VCaP (cell line): ENCODE measurements around the gene GNAI1.

Source experiments
- H3K27ac ChIP-seq: fragments of 450-650 bp; 2 replicates; pipeline ENCODE4 v1.5.1; 2017
- TF ChIP-seq, protein P1 (sequence below): fragments of 450-650 bp; conservative IDR thresholded peaks from 2 replicates; pipeline ENCODE4 v1.5.1; 2017; ENCODE audit warnings: mild to moderate bottlenecking, moderate library complexity

GNAI1 gene

DNA sequence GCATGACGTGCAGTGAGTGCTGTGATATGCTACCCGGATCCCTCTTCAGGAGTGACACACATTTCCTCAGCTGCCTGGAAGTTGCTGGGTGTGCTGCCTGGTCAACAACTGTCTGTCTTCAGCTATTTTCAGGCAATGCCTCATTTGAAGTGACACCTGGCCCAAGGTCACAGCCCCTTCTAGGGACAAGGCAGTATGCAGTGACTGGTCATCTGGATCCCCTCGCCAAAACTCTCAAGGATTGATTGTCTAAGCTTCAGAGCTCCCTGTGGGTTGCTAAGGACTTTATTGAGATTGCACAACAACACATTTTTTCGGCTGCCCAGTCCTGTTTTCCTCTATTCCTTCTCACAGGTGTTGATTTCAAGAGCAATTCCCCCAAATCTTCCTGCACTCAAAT is 108.8 kb downstream of the GNAI1 start:
- TF ChIP-seq, protein P1, sequence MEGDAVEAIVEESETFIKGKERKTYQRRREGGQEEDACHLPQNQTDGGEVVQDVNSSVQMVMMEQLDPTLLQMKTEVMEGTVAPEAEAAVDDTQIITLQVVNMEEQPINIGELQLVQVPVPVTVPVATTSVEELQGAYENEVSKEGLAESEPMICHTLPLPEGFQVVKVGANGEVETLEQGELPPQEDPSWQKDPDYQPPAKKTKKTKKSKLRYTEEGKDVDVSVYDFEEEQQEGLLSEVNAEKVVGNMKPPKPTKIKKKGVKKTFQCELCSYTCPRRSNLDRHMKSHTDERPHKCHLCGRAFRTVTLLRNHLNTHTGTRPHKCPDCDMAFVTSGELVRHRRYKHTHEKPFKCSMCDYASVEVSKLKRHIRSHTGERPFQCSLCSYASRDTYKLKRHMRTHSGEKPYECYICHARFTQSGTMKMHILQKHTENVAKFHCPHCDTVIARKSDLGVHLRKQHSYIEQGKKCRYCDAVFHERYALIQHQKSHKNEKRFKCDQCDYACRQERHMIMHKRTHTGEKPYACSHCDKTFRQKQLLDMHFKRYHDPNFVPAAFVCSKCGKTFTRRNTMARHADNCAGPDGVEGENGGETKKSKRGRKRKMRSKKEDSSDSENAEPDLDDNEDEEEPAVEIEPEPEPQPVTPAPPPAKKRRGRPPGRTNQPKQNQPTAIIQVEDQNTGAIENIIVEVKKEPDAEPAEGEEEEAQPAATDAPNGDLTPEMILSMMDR: no peak
- H3K27ac ChIP-seq: no peak overlapping the region

DNA sequence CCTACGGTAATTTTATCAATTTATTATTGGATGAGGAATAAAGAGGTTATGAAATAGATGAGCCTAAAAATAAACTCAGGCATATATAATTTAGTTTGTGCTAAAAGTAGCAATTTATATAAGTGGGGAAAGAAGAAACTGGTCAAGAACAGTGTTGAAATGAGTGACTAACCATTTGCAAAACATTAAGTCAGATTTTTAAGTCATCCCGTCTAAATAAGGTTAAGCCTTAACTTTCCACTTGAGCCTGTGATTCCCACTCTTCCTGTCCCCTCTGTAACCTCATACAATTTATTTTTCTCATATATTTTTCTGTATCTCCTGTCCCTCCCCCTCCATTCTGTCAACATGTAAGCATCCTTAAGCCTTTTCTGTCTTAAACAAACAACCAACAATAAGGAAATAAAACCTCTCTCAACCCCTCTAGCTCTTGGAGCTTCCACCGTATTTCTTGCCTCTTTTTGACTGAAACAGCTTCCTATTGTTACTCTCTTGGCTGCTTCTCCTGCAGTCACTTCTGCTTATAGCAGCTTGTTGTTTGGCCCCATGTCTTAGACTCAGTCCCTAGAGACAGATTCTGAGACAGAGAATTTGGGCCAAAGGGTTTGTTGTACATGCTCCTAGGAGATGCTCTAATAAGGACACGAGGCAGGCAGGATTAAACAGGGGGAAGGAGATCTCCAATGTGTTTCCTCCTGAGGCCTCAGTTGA is 109.7 kb downstream of the GNAI1 start:
- TF ChIP-seq, protein P1: no peak
- H3K27ac ChIP-seq: no peak overlapping the region

DNA sequence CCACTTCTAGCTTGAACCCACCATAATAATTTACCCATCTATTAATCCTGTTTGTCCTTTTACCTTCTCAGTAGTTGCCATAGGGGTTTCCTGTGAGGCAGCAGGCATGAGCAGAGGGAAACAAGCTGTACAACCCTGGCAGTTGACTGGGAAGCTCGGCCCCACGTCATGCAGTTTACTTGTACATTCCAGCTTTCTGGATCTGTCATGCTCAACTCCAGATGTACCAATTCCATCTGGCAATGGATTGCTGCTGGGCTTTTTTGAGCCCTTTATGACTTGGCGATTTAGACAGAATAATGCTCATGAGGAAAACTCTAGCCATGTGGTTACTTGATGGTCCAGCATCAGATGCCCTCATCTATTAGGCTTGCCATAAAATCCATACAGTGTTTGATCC is 112.5 kb downstream of the GNAI1 start:
- TF ChIP-seq, protein P1: no peak
- H3K27ac ChIP-seq: no peak overlapping the region

DNA sequence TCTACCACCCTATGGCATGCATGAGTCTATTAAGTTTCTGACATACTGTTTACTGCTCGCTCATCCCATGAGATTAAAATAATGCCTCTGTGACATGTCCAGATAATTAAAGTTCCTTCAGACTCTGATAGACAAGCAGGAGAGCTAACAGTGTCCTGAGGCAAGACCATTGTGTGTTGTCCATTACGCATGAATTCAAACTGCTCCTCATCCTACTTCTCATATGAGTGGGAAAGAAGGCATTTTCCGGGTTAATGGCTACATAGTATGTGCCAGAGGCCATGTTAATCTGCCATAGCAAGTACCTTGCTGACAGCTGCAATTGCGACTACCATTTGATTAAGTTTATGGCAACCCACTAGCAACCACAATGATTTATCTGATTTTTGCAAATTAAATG is 113.3 kb downstream of the GNAI1 start:
- no peak overlapping the region for H3K27ac ChIP-seq
- TF ChIP-seq, protein P1: no peak

DNA sequence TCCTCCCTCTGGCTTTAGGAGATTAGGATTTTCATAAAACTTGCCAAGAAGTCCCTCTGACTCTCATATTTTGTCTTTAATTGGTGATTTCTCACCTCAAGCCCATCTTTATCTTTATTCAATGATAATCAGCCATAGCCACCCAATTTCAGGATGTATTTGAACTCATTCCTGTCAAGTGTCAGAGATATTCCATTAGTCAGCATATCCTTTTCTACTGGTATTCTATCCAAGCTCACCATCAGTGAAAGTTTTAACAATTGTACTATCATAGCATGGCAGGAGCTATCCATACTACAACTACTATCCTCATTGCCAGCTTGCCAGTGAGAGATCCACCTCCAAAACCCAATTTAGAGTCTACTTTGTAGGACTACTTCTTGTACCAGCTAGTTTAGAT is 114.6 kb downstream of the GNAI1 start:
- H3K27ac ChIP-seq: no peak overlapping the region
- TF ChIP-seq, protein P1: no peak

DNA sequence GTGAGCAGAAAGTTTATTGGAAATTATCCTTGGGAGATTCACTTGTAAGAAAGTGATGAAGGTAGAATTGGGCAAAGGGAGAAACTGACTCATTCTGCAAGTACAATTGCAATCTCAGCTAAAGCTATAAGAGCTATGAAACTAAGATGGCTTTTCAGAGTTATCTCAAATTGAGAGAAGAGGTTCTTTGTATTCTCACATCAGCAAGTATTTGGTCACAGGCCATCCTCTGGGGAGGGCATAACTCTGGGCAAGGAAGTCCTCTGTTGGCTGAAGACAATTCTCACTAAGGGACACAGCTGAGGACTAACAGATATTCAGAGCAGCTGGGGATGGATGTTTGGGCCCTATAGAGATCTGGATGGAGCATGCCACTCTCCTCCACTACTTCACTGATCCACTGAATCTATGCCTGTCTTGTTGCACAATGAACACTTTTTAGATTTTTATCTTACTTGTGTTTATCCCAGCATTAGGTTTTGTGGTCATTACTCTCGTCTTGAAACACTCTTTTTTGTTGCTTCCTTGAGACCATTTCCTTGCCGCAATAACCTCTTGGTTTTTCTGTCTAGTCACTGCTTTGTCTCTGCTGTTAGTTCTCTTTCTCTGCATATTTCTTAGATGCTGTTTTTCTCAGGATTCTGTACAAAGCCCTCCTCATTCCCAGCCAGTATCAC is 115.1 kb downstream of the GNAI1 start:
- TF ChIP-seq, protein P1: no peak
- no peak overlapping the region for H3K27ac ChIP-seq

DNA sequence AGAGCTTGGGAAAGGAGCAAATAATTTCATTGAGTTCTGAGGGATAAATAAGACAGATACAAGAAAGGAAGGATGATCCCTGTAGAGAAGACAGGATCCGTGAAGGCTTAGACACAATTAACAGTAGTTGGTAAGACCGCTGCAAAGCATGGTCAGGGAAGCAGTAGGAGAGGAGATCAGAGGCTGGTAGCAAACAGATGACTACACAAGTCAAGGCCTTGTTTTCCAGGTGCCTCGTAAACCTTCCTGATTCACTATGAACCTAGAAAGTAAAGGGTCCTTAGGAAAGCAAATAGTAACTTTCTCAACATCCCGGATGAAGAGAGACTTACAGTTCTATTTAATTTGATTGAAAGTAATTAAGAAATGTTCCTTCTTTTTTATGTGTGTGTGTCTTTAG is 118.6 kb downstream of the GNAI1 start:
- H3K27ac ChIP-seq: peak overlapping the region; percentile 70
- TF ChIP-seq, protein P1: no peak
